GM20431 (cell line): ENCODE results near the gene KIAA1328.

Experiments
- in situ Hi-C: fragments of 300-500 bp; cut with MseI, MboI; formaldehyde crosslinking; loops from one replicate; pipeline ENCODE4 v1.15.0; 2020; ENCODE audit warnings: low sequenced_read_pairs; ENCODE audit not compliant: unreplicated experiment

KIAA1328 gene

GRCh38 chr18:36931106-36931505, 102.2 kb downstream of the KIAA1328 start:
- in situ Hi-C loops = no loop called here

GRCh38 chr18:36933552-36933951, 104.6 kb downstream of the KIAA1328 start:
- in situ Hi-C loops = no loop called here

DNA sequence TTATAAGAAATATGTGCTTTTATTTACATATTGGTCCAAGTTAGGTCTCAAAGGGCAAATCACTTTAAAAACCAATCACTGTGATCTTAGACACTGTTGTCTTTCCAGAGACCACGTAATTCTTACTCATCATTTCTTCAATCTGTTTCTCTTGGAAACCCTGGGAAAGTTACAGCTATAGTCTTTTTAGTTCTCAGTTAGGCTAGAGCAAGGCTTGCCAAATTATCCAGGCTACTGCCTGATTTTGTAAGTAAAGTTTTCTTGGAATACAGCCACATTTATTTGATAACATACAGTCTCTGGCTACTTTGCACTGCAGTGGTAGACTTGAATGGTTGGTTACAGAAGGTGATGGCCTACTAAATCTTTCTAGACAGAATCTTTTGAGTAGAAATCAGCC, 106.0 kb downstream of the KIAA1328 start:
- in situ Hi-C loops = no loop called here

- in situ Hi-C loops = no loop called here
Measured at GRCh38 chr18:36942264-36942663, 113.3 kb downstream of the KIAA1328 start.

DNA sequence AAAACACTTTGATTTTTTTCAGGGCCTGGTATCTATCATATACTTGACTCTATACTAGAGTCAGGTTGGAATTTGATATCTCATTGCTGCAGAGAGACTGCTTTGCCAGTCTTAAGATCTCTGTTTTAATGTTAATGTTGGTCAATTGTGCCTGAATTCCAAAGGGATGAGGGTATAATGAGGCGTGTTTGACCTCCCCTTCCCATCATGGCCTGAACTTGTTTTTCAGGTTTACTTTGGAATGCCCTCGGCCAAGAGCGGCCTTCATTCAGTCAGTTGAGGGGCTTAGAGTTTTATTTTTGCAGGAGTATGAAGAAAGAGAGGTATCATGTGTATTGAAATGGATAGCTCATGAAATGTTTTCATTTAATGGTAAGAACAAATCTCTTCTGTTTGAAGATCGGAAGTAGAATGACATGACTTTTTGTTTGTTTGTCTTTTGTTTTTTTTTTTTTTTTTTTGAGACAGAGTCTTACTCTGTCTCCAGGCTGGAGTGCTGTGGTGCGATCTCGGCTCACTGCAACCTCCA, 119.0 kb downstream of the KIAA1328 start:
- in situ Hi-C loops = no loop called here

GRCh38 chr18:36950282-36950681, 121.4 kb downstream of the KIAA1328 start:
- in situ Hi-C loops = no loop called here

DNA sequence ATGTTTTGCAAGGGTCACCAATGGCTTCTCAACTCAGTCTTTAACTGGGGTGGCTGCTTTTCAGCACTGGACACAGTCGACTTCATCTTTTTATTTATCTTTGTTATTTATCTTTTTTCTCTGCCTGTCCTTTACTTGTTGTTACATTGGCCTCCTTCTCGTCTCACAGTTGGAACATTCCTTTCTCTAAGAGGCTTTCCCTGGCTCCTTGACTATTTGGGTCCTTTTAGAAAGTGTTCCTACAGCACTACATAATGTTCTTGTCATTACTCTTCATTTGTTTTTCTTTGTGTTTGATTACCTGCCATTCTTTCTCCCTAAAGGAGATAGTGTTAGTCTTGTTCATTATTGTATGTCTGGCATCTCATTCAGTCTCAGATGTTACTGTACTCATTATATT, 122.0 kb downstream of the KIAA1328 start:
- in situ Hi-C loops = no loop called here

- in situ Hi-C loops = no loop called here
Measured at GRCh38 chr18:36953047-36953446, 124.1 kb downstream of the KIAA1328 start.

GRCh38 chr18:36960038-36960437, 131.1 kb downstream of the KIAA1328 start:
- in situ Hi-C loops = no loop called here

GRCh38 chr18:36963464-36963863, 134.5 kb downstream of the KIAA1328 start:
- in situ Hi-C loops = no loop called here

DNA sequence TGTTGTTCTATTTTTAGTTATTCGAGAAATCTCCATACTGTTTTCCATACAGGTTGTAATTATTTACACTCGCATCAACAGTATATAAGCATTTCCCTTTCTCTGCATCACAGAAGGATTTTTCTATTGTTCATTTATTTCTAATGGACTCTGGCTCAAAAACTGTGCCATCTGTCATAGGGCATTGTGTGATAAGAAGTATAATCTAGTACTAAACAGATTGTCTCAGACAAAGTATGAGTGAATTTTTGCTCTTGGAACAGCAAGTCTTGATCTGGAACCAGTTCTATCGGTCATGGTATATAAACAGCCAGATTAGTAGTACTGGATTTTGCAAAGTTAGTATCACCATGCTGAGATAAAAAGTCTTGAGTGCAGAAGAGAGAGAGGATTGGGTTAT, 145.8 kb downstream of the KIAA1328 start:
- in situ Hi-C loops = no loop called here

DNA sequence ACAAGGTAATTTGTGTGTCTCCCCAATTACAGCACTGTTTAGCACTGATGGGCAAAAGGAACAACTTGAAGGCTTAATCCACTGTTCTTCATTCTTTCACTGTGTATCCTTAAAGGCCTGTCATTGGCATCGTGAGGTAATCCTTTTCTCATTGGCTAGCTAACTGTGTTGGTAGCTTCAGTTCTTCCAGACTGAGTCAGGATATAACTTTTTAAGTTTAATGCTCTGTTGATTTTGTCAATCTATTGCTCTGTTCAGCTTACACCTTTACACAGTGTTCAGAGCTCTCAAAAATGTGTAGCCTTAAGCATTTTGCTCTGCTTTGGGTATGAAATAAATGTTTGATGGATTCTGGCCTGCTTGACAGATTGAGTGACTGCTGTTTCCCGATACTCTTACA, 148.2 kb downstream of the KIAA1328 start:
- in situ Hi-C loops = no loop called here

DNA sequence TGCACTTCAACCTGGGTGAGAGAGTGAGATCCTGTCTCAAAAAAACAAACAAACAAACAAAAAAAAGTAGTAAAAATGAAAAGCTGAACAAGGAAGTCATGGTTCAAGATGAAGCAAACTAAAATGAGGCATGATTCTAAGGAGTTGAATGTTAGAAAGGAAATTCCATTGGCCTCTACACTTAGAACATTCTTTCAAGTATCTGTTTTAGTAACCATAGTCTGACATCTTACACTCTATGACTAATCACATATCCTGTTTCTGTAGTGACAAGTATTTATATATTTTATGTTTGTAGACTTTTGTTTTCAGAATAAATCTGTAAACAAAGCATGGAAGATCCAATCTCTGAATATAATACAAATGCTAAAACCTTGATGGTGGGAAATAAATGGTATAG, 164.1 kb downstream of the KIAA1328 start:
- in situ Hi-C loops = no loop called here

DNA sequence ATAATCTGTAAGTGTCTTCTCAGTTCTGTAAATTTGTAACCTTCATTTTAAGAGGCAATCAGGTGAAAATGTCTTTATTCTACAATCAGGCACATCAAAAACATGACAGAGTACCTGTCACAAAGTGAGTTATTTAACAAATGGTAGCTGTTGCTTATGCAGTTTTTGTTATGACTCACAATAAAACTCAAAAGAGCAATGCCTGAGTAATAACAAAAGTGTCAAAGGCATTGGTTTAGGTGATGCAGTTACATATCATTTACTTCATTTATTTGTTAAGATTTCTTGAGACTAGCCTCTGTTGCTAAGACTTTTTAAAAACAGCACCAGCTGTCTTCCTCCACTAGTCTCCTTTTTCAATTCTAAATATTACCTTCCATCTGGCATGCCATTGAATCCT, 177.8 kb downstream of the KIAA1328 start:
- in situ Hi-C loops = no loop called here

DNA sequence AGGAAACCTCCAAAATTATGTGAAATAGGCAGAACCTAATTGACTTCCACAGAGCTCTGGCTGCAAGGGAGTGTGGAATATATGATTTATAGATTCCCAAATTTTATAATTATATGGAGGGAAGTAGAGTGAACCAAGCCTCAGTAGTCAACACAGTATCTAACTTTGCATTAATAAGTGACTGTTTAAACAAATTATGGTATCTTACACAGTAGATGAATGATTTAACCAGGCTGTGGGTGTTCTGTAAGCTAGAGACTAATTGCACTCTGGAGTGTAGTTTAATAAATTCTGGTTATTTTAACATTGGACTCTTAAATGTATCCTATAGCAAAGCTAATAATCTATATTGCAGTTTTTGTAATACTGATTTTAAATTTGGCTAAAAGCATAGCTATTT, 183.5 kb downstream of the KIAA1328 start:
- in situ Hi-C loops = no loop called here

- in situ Hi-C loops = no loop called here
Measured at GRCh38 chr18:37019157-37019827, 190.4 kb downstream of the KIAA1328 start.

DNA sequence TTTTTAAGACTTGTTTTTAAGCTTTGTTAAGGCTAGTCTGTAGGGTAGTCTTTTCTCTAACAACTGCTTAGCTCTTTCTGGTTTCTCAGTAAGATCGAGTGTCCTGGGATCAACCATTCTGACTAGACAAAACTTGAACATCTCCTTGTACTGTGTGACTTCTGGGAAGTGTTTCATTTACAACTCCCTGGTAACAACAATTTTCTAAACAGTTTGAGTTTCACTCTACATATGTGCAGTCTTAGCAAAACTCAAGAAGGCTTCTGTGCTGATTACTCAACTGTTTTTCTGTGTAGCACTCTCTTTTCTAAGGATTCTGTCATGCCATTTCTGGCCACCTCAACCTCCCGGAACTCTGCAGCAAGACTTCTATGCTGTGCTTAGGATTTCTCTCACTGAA, 204.5 kb downstream of the KIAA1328 start:
- in situ Hi-C loops = no loop called here

DNA sequence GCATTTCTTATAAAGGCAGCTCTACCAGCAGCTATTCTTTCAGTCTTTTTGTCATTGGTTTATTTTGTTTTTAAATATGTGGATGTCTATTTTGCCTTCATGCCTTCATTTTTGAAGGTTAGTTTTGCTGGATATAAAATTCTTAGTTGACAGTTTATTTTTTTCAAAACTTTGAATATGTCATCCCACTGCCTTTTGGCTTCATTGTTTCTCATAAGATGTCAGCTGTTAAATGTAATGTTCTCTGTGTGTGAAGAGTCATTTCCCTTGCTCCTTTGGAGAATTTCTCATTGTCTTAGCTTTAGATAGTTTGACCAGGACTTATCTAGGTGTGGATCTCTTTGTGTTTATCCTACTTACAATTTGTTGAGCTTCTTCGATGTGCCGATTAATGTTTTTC, 213.5 kb downstream of the KIAA1328 start:
- in situ Hi-C loops = no loop called here

DNA sequence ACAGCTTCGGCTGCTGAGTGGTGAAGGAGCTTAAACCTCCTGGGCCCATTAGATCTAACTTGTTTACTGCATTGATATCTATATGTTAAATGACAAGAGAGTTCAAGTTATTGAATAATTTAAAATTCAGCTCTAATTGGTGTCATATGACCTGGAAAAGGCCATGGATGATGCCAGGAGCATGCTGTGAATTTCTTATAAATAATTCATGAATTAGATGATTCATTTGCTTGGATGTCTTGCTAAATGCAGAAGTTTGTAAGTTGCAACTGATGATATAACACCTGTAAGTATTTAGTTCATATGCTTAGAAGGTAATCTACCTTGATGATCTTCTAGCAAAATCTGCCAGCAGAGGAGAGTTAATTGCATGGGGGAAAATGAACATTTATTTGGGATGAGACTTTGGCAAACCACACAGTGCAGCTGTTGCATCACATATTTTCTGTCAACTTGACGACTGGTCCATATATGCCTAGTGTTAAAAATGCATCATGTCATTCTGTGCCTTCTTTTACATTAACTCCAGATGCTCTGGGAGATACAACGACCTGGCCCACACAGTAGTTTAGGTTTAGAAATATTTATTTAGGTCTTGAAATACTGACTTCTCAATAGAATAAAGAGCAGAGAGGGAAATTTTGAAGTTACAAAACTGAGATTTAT, 226.3 kb downstream of the KIAA1328 start:
- in situ Hi-C loops = no loop called here

GRCh38 chr18:37064187-37064586, 235.3 kb downstream of the KIAA1328 start:
- in situ Hi-C loops = no loop called here

GRCh38 chr18:37065254-37065653, 236.3 kb downstream of the KIAA1328 start:
- in situ Hi-C loops = no loop called here

- in situ Hi-C loops = no loop called here
Measured at GRCh38 chr18:37084912-37085311, 256.0 kb downstream of the KIAA1328 start.
